GM21723 (cell line): ENCODE results near the gene S100A4.

Source experiments
- ATAC-seq: cut with Tn5 transposase; IDR thresholded peaks from one replicate; pipeline ENCODE4 v1.9.1; 2021; ENCODE audit warnings: mild to moderate bottlenecking, moderate library complexity; ENCODE audit not compliant: unreplicated experiment

Gene S100A4

DNA sequence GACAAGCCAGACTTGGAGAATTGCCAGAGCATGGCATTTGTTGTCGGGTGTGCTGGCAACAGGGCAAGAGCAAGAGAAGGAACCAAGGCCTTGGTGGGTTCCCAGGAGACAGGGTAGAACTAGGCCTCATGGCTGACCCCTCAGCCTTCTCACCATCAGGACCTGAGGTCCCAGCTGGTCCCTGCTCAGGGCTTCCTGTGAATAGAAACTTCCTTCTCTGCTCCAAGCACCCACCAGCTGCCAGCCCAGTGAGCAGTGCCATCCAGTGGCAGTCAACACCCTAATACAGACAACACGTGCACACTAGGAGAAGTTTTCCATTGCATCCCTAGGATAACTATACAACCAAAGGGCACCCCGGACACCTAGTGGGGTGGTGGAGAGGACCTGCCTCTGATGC, 32.6 kb downstream of the S100A4 start:
- ATAC-seq: no peak

DNA sequence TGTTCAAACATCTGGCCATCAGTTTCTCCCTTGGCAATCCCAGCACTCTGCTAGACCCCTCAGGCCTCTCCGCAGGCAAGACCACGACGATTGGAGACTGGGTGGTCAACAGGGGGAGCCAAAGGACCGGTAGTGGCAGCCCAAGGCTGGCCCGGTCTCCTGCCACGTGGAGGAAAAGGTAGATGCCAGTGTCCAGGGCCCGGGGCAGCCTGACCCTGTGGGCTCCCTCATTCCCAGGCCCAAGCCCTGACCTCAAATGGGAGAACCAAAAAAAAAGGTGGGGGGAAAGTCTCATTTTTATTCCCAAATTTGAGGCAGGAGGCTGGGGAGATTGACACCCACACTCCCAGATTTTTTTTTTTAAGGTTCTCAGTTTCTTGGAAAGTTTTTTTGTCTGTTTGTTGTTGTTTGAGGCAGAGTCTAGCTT, 34.6 kb downstream of the S100A4 start:
- no peak for ATAC-seq

DNA sequence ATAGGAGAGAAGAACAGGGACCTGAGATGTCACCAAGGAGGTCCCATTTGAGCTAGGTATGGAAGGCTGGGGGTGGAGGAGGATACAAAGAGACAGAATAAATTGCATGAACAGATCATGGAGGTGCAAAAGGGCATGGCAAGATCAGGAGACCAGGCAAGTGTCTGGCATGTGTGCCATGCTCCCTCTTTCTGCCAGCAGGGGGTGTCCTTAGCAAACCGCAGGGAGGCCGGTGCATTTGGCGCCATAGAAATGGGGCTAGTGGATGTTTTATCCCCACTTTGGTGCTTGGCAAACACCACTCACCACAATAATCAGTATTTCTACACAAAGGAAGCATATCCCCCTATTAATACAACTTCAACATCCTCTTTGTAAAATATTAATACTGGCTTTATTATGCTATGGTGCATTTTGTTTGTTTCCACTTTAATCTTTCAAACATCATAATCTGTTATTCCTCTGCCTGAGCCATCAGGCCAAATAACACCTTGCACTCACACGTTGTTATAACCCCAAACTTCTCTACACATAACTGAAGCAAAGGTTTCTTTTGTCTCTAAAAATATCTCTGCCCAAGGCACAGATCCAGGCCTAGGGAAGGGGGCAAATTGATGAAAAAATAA, 35.8 kb downstream of the S100A4 start:
- ATAC-seq: no peak

DNA sequence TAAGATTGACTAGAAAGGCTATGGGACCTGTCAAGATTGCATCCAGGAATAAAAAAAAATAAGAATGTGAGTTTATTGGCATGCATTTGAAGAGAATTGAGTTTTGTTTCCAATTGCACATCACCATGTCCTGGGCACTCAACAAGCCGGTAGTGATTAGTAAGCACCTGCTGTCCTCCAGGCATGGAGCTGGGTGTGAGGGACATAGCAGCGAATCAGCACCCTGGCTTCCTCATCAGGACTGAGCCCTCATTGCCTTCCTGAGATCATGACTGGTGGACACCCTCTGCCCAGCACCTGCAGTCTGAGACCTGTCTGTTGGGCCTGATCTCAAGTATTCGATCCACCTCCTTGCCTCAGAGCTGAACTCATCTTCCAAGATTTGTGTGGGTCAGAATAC, 36.6 kb downstream of the S100A4 start:
- ATAC-seq: no peak

DNA sequence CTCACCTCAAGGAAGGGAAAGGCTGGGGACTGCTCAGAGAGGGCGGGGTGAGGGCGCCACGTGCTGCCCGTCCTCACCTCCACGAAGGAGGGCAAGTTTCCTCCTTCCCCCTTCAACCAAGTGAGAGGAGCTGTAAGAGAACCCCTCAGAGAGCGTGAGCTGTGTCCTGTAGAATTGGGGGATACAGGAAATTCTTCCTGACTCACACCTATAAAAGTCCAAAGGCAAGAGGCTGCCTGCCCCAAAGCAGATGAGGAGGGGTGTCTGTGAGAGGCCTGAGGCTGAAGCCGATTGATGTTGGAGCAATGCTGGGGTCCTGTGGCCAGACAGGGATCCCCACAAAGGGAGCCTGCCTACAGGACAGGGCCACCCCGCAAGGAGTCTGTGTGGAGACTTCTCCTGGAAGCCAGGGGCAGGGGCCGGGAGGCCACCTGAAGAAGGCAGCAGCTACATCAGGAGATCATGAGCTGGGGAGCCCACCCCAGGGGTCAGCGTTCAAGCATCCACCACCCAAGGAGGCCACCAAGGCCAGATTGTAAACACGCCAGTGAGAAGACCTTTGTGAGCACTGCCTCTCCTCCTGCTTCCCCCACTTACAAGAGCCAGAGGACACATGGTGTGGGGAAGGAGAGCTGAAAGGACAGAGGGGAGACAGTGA, 37.6 kb downstream of the S100A4 start:
- no peak for ATAC-seq

DNA sequence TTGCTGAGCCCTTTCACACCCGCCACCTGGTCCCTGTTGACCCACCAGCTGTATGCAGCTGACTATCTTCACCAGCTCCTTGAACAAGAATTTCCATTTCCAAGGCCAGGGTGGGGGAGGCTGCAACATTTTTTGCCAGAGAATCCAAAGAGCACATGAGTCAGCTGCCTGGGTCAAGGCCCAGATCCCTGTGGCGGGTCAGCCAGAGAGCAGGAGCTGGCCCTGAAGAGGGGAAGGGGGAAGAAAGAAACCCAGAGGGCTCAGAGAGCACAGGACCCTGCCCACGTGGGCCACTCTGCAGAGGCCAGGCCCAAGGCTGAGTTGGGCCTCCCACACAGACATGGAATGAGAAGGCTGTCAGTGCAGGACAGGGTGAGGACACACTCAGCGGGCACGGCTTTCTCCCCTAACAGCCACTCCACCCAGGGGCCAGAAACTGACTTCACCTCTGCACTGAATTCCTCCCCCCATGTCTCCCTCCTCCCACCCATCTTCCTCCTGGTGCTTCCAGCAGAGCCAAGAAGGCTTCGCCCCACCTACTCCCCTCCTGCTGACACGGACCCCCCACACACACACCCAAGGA, 38.7 kb downstream of the S100A4 start:
- ATAC-seq: no peak

DNA sequence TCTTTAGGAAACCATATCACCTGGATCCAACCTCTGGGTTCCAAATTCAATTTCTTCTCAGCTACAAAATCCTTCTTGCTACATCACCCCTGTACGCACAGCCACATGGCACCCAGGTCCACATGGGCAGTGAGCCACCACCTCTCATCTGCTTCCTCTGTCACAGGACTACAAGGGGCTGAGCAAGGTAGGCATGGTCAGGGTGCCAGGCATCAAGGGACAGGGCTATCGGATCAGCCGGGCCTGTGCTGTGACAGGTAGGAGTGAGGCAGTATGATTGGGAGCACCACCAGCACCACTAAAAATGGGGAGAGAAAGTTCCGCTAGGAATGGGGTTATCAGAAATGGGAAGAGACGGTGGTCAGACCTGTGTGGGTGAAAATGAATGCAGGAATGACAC, 39.2 kb downstream of the S100A4 start:
- ATAC-seq: no peak

DNA sequence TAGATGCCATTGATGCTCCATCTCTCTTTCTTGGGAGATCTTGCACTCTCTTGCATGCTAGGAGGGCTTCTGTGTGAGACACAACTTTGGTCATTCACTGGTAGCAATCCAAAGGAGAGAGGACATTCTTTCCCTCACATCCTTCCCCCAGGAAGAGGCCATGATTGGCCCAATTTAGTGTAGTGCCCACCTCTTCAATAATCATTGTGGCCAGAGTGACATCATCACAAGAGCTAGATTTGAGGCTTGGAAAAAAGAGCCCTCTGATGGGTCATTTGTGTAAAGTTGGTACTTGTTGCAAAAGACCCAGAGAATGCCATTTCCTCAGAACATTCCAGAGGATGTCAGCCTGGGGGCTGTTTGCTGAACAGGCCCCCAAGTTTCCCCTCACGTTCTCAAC, 40.0 kb downstream of the S100A4 start:
- ATAC-seq: no peak

DNA sequence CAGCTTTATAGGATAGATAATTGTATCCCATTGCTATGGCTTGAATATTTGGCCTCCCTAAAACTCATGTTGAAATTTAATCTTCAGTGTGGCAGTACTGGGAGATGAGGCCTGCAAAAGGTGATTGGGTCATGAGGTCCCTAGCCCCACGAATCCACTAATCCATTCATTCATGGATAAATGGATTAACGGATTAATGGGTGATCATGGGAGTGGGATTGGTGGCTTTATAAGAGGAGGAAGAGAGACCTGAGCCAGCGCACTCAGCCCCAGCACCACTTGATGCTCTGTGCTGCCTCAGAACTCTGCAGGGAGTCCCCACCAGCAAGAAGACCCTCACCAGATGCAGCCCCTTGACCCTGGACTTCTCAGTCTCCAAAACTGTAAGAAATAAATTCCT, 41.8 kb downstream of the S100A4 start:
- ATAC-seq: no peak

DNA sequence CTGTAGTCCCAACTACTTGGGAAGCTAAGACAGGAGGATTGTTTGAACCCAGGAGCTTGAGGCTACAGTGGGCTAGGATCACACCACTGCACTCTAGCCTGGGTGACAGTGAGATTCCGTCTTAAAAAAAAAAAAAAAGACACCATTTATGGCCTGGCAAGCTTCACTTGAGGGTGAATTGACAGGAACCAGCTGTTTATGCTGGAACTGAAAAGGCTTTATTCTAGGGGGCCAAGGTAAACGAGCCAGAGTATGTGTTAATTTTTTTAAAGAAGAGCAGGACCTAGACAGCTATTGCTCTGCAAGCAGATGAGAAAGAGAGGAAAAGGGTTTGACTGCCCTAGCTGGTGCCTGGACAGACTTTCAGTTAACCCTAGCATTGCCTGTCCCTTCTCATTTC, 46.9 kb downstream of the S100A4 start:
- no peak for ATAC-seq

DNA sequence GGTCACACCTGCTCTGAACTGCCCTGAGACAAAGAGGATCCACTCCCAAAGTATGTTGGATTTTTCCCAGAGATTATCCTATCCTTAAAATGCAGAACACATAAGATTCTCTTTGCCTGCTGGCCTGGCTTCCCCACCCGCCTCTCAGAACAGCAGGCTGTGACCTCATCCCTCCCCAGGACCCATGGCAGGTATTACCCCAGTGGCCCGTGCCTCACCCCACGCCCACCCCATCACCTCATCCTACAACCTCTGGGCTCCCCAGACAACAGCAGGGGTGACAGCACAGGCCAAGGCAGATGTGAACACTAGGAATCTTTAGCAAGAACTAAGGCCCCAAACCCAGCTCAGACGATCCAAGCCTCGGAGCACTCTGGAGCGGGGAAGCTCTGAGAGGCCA, 50.1 kb downstream of the S100A4 start:
- ATAC-seq: no peak

DNA sequence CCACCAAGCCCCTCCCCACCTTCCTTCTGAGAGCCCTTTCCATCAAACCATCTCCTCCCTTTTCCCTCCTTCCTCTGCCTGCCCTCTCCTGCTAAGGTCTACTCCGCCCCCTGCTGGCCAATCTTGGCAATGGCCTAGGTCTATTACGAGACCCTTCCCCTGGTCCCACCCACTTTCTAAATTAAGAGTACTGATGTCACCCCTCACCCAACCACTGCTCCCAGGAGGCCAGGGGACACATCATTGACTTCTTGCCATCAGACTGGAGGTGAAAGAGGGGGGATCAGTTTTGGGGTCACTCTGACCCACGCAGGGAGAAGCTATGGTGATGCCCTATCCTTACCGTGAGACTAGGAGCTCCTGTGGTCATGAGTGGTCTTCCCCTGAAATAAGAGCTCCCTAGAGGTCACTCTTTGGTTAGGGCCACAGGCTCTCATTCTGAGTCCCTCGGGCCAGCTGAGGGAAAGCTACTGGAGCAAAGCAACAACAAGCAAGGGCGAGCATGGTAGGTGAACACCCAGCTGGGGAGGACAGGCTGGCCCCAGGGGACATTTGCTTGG, 50.5 kb downstream of the S100A4 start:
- ATAC-seq: no peak
